HG03342 (cell line): ENCODE measurements around the gene EVC.
A peak's percentile ranks its signal among the peaks of the same experiment; 100 is the strongest.
"Not testable (repeated sequence)": the region's sequence is repeated elsewhere in the genome, so short reads cannot be mapped to it uniquely, and the experiment has no call there.

Experiments
- ATAC-seq: cut with Tn5 transposase; IDR thresholded peaks from one replicate; pipeline ENCODE4 v1.9.1; 2021; ENCODE audit warnings: mild to moderate bottlenecking, moderate library complexity; ENCODE audit not compliant: unreplicated experiment

Gene EVC

GRCh38 chr4:5809216-5809776 lies 98.3 kb downstream of the EVC start:
- ATAC-seq = no peak

GRCh38 chr4:5810151-5810550 lies 99.2 kb downstream of the EVC start:
- ATAC-seq = no peak

DNA sequence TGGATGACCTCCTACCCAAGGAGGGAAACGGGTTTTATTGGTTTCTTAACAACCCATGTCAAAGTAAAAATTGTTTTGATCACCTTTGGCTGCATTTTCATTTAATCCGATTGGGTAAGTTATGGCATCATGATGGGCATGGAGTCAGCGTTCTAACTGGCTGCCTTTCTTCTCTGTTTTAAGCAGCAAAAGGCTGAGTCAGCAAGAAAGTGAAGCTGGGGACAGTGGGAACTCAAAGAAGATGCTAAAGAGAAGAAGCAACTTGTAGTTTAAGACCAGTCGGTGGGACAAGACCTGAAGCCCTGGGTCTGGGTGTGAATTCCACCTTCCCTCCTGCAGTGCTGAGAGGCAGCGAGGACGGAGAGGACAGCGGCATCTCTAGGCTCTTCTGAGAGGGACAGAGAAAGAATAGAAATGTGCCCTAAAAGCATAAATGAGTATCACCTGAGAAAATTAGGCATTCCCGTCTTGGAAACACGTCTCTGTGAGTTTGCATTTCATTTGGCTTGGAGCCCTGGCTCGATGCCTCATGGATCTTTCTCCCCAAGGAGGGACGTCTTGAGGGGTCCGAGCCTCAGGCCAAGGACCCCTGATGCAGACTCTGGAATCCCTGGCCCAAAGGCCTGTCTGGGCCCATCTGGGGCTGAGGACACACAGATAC lies 99.9 kb downstream of the EVC start:
- no peak for ATAC-seq

DNA sequence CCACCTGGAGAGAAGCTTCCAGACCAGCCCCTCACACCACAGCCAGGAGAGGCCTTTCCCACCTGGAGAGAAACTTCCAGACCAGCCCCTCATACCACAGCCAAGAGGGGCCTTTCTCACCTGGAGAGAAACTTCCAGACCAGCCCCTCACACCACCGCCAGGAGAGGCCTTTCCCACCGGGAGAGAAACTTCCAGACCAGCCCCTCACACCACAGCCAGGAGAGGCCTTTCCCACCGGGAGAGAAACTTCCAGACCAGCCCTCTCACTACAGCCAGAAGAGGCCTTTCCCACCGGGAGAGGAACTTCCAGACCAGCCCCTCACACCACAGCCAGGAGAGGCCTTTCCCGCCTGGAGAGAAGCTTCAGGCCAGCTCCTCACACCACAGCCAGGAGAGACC lies 101.1 kb downstream of the EVC start:
- not testable (repeated sequence) for ATAC-seq

GRCh38 chr4:5812506-5813229 lies 101.7 kb downstream of the EVC start:
- peak; percentile 59 for ATAC-seq

- ATAC-seq = no peak
Observed at GRCh38 chr4:5813882-5814255, 102.9 kb downstream of the EVC start.

- no peak for ATAC-seq
Observed at GRCh38 chr4:5814421-5814820, 103.4 kb downstream of the EVC start.

- ATAC-seq = no peak
Observed at GRCh38 chr4:5815641-5816040, 104.6 kb downstream of the EVC start.

DNA sequence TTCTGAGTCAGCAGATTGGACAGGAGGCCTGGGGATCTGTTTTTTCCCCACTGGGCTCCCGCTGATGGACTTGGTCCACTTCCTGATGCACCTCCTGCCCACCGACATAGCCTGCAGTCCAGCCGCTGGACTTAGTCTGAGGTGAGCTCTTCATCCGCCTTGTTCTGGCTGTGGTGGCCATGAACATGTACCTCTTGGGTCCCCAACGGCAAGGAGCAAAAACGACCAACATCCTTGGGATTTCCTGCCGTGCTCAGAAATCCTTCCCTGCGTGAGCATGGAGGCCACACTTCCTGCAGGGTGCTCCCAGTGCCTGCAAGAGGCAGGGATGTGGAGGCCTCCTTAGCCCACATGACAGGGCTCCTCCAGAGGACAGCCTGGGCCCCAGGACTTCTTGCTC lies 105.1 kb downstream of the EVC start:
- no peak for ATAC-seq

DNA sequence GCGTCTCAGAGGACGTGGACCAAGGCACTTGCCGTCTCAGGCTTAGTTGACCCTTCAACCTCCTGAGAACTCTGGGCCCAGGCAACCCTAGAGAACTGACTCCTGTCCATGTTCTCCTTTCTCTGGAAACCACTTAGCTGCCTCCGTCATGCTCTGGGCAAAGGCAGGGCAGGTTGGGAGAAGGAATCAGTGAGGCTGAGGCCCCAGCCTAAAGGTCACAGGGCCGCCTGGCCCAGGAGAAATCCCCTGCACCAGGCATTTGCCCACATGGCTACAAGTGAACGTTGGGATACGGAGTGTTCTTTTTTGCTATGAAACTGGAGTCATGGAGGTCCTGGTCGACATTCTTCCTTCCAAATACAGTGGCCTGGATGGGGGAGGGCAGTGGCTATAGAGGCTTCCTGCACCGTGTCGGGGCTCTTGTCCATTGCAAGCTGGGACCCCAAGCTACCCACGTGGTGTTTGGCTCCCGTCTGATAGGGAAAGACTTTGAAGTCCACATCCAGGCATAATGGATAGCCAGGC lies 105.9 kb downstream of the EVC start:
- no peak for ATAC-seq

DNA sequence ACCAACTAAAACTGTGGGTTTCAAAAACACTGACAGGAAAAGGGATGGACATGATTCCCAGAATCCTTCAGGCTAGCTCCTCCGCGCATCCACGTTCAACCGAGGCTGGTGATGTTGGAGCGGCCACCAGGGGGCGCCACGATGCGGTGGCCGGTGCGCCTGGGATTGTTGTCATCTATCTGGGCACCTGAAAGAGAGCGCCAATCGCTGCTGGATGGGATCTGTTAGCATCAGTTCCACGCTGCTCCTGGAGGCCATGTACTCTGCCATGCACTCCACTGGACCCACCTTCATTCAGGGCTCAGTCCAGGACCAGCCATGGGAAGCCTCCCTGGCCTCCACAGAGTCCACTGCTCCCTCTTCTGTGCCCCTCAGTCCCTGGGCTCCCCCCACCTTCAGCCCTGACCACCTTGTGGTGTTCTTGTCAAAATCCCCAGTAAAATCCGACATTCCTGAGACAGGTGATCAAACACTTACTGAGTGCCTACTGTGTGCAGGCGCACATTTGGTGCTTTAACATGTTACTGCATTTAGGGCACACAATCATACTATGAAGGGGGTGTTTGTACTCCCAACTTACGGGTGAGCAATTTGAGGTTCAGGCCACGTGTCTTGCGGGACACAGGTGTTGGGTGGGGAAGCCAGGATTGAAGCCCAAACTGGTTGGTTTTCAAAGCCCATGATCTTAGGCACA lies 110.8 kb downstream of the EVC start:
- ATAC-seq = no peak

DNA sequence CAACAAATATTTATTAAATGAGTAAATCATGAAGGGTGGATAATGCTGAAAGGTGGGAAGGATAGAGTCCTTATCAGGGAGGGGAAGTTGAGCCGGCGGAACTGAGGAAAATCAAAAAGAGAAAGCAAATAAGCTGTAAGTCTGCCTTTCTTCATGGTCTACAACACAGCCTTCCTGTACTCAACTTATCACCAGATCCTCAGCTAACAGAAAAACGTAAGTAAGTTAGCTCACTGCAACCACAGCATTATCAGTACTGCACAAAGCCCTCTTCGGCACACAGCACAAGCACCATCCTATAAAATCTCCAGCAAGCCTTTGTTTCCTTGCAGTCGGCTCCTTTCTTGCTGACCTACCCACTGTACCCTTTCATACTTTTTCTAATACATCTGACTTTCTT lies 111.6 kb downstream of the EVC start:
- no peak for ATAC-seq

- no peak for ATAC-seq
Observed at GRCh38 chr4:5823542-5824211, 112.7 kb downstream of the EVC start.

DNA sequence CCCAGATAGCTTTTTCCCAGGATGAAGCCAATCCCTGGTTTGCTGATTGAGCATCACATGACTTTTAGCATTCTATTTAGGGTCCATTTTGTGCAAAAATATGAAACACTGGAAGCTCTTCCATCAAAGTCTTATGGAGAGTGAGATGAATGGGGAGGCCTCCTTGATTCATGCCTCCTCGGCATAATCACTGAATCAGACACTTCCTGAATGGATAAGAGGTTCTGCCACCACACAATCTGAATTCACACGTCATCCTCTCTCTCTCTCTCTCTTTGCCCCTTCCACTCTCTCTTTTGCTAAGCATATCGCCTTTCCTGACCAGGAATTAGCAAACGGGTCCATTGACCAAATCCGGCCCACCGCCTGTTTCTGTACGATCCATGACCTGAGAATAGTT lies 113.2 kb downstream of the EVC start:
- ATAC-seq = no peak

GRCh38 chr4:5824635-5825034 lies 113.6 kb downstream of the EVC start:
- no peak for ATAC-seq

- ATAC-seq = no peak
Observed at GRCh38 chr4:5825321-5826041, 114.5 kb downstream of the EVC start.

DNA sequence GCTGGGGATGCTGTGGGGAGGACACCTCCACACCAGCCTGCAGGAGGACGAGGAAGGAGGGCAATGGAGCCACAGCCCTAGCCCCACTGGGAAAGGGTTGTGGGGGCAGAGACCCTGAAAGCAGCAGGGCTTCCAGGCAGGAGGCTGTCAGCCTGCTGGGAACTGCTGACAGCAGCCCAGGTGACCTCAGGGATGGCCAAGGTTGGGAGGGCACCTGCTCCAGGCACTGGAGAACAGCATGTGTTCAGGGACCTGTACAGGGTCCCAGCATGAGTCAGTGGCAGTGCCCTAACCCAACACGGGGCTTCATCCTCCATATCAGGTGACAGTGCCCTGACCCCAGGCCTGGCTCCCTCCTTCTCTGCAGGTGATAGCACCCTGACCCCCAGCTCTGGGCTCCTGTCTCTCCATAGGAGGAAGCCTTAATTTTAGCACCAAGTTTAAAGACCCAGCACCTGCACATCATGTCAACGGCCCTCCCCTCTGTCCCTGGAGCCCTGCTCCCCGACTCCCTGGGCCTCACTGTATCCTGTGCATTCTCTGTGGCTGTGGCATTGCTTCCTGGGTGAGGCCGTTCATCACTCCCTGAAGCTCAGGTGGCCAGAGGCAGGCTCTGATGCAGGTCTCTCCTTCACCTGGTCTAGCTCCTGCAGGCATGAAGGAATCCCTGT lies 115.6 kb downstream of the EVC start:
- ATAC-seq = no peak

DNA sequence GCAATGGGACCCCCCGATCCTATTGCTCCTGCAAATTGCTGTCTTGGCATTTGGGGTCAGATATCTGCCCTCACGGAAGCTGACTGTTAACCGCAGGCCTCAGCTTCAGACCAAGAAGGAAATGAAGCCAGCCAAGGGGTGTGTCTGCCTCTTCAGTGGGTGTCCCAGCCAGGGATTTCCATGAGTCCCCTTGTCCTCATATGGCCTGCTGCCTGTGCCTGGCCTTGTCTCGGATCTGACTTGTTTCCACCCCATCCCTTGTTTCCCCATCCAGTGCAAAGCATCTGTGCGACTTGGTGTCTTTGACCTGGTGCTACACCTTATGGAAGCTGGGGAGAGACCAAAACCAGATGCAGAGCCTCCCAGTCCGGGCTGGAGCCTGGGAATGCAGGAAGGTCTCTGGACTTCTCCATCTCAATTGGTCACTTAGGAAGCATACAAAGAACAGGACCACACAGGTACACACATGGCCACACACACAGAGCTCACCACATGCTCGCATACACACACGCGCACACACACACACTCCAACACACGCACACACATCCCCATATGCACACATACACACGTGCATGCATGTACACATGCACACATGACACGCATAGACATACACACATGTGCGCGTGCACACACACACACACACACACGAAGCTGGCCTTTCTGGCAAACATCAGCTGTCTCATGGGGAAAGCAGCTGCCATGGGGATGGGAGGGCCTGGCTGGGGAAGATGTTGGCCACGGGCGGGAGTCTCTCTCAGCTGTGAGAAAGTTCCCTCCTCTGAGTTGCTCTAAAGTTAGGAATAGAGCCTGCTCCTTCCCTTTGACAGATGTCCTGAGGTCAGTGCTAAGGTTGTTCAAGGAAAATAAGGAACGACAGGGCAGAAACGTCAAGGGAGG lies 116.4 kb downstream of the EVC start:
- ATAC-seq = no peak

DNA sequence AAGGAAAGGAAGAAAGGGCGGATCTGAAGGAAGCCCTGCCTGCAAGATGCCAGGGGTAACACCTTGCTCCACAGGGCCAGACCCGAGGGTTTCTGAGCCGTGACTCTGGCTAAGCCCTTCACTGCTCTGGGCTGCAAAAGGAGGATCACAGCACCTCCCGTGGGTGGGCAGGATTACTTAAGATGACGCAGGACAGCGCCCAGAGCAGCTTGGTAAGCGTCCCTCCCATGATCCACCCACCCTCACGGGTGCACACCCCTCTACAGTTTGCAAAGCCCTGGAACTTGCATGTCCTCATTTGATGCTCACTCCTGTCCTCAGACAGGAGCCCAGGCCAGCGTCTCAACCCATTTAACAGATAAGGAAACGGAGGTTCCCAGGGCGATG lies 117.0 kb downstream of the EVC start:
- ATAC-seq = no peak
